Upper lobe of left lung (tissue), 4 donors: ENCODE measurements around the gene SERF1B.
"Not testable (repeated sequence)": the region's sequence is repeated elsewhere in the genome, so short reads cannot be mapped to it uniquely, and the experiment has no call there.

ENCODE experiments used
- CTCF ChIP-seq, 6 experiments: fragments of 450-650 bp in 4 of 6; fragments of 200-600 bp in 2 of 6; sonication (generic) in 2 of 6; IDR thresholded peaks; one replicate each; pipeline ENCODE4 v1.5.1; 2016 to 2019; ENCODE audit warnings: antibody characterized with exemption in 6 of 6
- EP300 ChIP-seq, 4 donors: sonication (generic); formaldehyde crosslinking; IDR thresholded peaks; one replicate each; pipeline ENCODE4 v1.5.1; 2017; ENCODE audit warnings: antibody characterized with exemption in 4 of 4, control low read depth in 2 of 4

GRCh38 chr5:70056289-70056942, 31.4 kb downstream of the SERF1B start:
- TF ChIP-seq EP300, CTCF (IDR thresholded peaks at IDR 0.05): not testable (repeated sequence)
